ENCODE results near the gene NLRP14.

Gene NLRP14, protein sequence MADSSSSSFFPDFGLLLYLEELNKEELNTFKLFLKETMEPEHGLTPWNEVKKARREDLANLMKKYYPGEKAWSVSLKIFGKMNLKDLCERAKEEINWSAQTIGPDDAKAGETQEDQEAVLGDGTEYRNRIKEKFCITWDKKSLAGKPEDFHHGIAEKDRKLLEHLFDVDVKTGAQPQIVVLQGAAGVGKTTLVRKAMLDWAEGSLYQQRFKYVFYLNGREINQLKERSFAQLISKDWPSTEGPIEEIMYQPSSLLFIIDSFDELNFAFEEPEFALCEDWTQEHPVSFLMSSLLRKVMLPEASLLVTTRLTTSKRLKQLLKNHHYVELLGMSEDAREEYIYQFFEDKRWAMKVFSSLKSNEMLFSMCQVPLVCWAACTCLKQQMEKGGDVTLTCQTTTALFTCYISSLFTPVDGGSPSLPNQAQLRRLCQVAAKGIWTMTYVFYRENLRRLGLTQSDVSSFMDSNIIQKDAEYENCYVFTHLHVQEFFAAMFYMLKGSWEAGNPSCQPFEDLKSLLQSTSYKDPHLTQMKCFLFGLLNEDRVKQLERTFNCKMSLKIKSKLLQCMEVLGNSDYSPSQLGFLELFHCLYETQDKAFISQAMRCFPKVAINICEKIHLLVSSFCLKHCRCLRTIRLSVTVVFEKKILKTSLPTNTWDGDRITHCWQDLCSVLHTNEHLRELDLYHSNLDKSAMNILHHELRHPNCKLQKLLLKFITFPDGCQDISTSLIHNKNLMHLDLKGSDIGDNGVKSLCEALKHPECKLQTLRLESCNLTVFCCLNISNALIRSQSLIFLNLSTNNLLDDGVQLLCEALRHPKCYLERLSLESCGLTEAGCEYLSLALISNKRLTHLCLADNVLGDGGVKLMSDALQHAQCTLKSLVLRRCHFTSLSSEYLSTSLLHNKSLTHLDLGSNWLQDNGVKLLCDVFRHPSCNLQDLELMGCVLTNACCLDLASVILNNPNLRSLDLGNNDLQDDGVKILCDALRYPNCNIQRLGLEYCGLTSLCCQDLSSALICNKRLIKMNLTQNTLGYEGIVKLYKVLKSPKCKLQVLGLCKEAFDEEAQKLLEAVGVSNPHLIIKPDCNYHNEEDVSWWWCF
- long read RNA-seq: 0 reads

GRCh38 chr11:7020183-7020917, at the start of gene NLRP14, which contains the start of gene ZNF214:
TSS of gene NLRP14 (plus strand) at chr11:7020479. CDS start at chr11:7038587, 18,108 bp downstream.
TSS of gene ZNF214 (minus strand) at chr11:7020346. CDS start at chr11:7002835, 17,511 bp downstream.
- no peak within 1 kb of the TSS for H3K4me3 ChIP-seq (replicated peaks; ENCODE audit: insufficient read depth, low read length)
- DNase-seq (ENCODE audit: low read depth in 1 of 2, low spot score in 1 of 2): no peak
- peaks cover 7% of the 10 kb centered on the region for H3K27me3 ChIP-seq (ENCODE audit: insufficient read depth, poor library complexity, severe bottlenecking)
- no peak within 1 kb of the TSS for H3K27ac ChIP-seq (replicated peaks)
- TF ChIP-seq SPI1 (IDR thresholded peaks at IDR 0.05; ENCODE audit: borderline replicate concordance, low read depth) (no peak), GABPA (IDR thresholded peaks at IDR 0.05; ENCODE audit: low read depth) (no peak), REST (IDR thresholded peaks at IDR 0.05; ENCODE audit: insufficient replicate concordance, low read depth) (no peak), POLR2AphosphoS5 (IDR thresholded peaks at IDR 0.05; ENCODE audit: low read depth) (no peak)
- TF ChIP-seq, protein P1, sequence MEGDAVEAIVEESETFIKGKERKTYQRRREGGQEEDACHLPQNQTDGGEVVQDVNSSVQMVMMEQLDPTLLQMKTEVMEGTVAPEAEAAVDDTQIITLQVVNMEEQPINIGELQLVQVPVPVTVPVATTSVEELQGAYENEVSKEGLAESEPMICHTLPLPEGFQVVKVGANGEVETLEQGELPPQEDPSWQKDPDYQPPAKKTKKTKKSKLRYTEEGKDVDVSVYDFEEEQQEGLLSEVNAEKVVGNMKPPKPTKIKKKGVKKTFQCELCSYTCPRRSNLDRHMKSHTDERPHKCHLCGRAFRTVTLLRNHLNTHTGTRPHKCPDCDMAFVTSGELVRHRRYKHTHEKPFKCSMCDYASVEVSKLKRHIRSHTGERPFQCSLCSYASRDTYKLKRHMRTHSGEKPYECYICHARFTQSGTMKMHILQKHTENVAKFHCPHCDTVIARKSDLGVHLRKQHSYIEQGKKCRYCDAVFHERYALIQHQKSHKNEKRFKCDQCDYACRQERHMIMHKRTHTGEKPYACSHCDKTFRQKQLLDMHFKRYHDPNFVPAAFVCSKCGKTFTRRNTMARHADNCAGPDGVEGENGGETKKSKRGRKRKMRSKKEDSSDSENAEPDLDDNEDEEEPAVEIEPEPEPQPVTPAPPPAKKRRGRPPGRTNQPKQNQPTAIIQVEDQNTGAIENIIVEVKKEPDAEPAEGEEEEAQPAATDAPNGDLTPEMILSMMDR (IDR thresholded peaks at IDR 0.05; ENCODE audit: insufficient read depth, low read length): no peak

DNA sequence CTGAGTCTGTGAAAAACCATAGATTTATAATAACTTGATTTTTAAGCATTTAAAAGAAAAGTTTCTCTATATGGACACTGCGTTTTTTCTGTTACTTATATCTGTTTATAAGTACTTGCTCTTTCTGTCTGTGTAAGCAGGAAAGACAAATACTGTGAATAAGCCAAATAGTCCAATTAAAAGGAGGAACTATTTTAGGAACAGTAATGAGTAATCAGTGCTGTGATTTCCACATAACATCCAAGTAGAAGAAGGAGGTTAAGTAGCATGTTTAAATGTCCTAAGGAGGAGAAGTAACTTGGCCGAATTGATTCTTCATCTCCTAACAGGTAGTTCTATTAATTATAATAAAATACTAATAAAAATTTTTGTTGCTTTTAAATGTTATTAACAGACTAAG, 40.9 kb upstream of the NLRP14 start:
- H3K27me3 ChIP-seq (ENCODE audit: insufficient read depth, poor library complexity, severe bottlenecking): no peaks in the 10 kb centered on the region
- H3K4me3 ChIP-seq (replicated peaks; ENCODE audit: insufficient read depth, low read length): no peak overlapping the region
- no peak for DNase-seq (ENCODE audit: low read depth in 1 of 2, low spot score in 1 of 2)
- H3K27ac ChIP-seq (replicated peaks): no peak overlapping the region
- TF ChIP-seq SPI1 (IDR thresholded peaks at IDR 0.05; ENCODE audit: borderline replicate concordance, low read depth): no peak
- TF ChIP-seq, protein P1 (IDR thresholded peaks at IDR 0.05; ENCODE audit: insufficient read depth, low read length): no peak
- TF ChIP-seq REST (IDR thresholded peaks at IDR 0.05; ENCODE audit: insufficient replicate concordance, low read depth): no peak
- no peak for TF ChIP-seq GABPA (IDR thresholded peaks at IDR 0.05; ENCODE audit: low read depth)
- TF ChIP-seq POLR2AphosphoS5 (IDR thresholded peaks at IDR 0.05; ENCODE audit: low read depth): no peak

GRCh38 chr11:6986487-6986886, 33.8 kb upstream of the NLRP14 start:
- H3K27ac ChIP-seq (replicated peaks): no peak overlapping the region
- no peak for DNase-seq (ENCODE audit: low read depth in 1 of 2, low spot score in 1 of 2)
- H3K27me3 ChIP-seq (ENCODE audit: insufficient read depth, poor library complexity, severe bottlenecking): no peaks in the 10 kb centered on the region
- H3K4me3 ChIP-seq (replicated peaks; ENCODE audit: insufficient read depth, low read length): no peak overlapping the region
- TF ChIP-seq POLR2AphosphoS5 (IDR thresholded peaks at IDR 0.05; ENCODE audit: low read depth) (no peak), GABPA (IDR thresholded peaks at IDR 0.05; ENCODE audit: low read depth) (no peak), REST (IDR thresholded peaks at IDR 0.05; ENCODE audit: insufficient replicate concordance, low read depth) (no peak), SPI1 (IDR thresholded peaks at IDR 0.05; ENCODE audit: borderline replicate concordance, low read depth) (no peak)
- TF ChIP-seq, protein P1 (IDR thresholded peaks at IDR 0.05; ENCODE audit: insufficient read depth, low read length): no peak
